Non-pigmented ciliary epithelial cell (primary cell): Measurements from ENCODE around the gene FKBP9.
"Not testable (repeated sequence)": the region's sequence is repeated elsewhere in the genome, so short reads cannot be mapped to it uniquely, and the experiment has no call there.

Experiments used
- DNase-seq: peaks from one replicate; pipeline ENCODE4 v3.0.0-alpha.2; 2010; ENCODE audit warnings: low read depth

The FKBP9 gene

GRCh38 chr7:33005690-33006089 is 48.5 kb downstream of the FKBP9 start:
- not testable (repeated sequence) for DNase-seq

- no peak for DNase-seq
Observed at GRCh38 chr7:33009734-33010133, 52.5 kb downstream of the FKBP9 start.

GRCh38 chr7:33012364-33012763 is 55.1 kb downstream of the FKBP9 start:
- no peak for DNase-seq

- DNase-seq, result no peak
Observed at GRCh38 chr7:33024189-33024757, 67.0 kb downstream of the FKBP9 start.

GRCh38 chr7:33035776-33036175 is 78.5 kb downstream of the FKBP9 start:
- no peak for DNase-seq

GRCh38 chr7:33038639-33039038 is 81.4 kb downstream of the FKBP9 start:
- no peak for DNase-seq

GRCh38 chr7:33039257-33039902 is 82.1 kb downstream of the FKBP9 start:
- DNase-seq, result no peak

GRCh38 chr7:33039903-33040292 is 82.7 kb downstream of the FKBP9 start:
- DNase-seq, result no peak

GRCh38 chr7:33040803-33041516 is 83.7 kb downstream of the FKBP9 start:
- DNase-seq, result no peak

GRCh38 chr7:33041631-33042428 is 84.6 kb downstream of the FKBP9 start:
- no peak for DNase-seq

GRCh38 chr7:33043501-33044400 is 86.5 kb downstream of the FKBP9 start:
- no peak for DNase-seq

- DNase-seq, result no peak
Observed at GRCh38 chr7:33044401-33044718, 87.1 kb downstream of the FKBP9 start.

- DNase-seq, result no peak
Observed at GRCh38 chr7:33044986-33045385, 87.7 kb downstream of the FKBP9 start.

- DNase-seq, result no peak
Observed at GRCh38 chr7:33048257-33048656, 91.0 kb downstream of the FKBP9 start.

- DNase-seq, result no peak
Observed at GRCh38 chr7:33048704-33049103, 91.5 kb downstream of the FKBP9 start.

GRCh38 chr7:33050535-33051318 is 93.5 kb downstream of the FKBP9 start:
- no peak for DNase-seq

- DNase-seq, result no peak
Observed at GRCh38 chr7:33053721-33054120, 96.5 kb downstream of the FKBP9 start.

GRCh38 chr7:33054261-33054964 is 97.2 kb downstream of the FKBP9 start:
- DNase-seq, result no peak

- DNase-seq, result no peak
Observed at GRCh38 chr7:33055158-33055557, 97.9 kb downstream of the FKBP9 start.
